AG04449 (cell line): Measurements from ENCODE around the gene SULT4A1.

Experiments used
- CTCF ChIA-PET: fragments of 350-600 bp; formaldehyde crosslinking; extraction: SDS; loops from one replicate; lab custom pipeline; 2021; ENCODE audit warnings: antibody characterized with exemption; lab: Yijun Ruan, JAX
- POLR2A ChIA-PET: fragments of 400-600, 350-600 bp; formaldehyde crosslinking; extraction: SDS; loops from one replicate; lab custom pipeline; 2020; ENCODE audit warnings: antibody characterized with exemption, inconsistent platforms; lab: Yijun Ruan, JAX
- DNase-seq: peaks from one replicate; pipeline ENCODE4 v3.0.0-alpha.2; 2010; ENCODE audit warnings: low read depth, low spot score
- H3K4me3 ChIP-seq: 2 replicates; pipeline ENCODE4 v1.5.1; 2011; ENCODE audit warnings: low read depth, mild to moderate bottlenecking, control low read depth, low read length
- TF ChIP-seq, protein P1 (sequence below): IDR thresholded peaks from one replicate; pipeline ENCODE4 v1.5.1; 2011; ENCODE audit warnings: mild to moderate bottlenecking, moderate library complexity, low read length, control low read depth, inconsistent platforms; ENCODE audit not compliant: insufficient read depth; ENCODE audit errors: missing control alignments

SULT4A1 gene

DNA sequence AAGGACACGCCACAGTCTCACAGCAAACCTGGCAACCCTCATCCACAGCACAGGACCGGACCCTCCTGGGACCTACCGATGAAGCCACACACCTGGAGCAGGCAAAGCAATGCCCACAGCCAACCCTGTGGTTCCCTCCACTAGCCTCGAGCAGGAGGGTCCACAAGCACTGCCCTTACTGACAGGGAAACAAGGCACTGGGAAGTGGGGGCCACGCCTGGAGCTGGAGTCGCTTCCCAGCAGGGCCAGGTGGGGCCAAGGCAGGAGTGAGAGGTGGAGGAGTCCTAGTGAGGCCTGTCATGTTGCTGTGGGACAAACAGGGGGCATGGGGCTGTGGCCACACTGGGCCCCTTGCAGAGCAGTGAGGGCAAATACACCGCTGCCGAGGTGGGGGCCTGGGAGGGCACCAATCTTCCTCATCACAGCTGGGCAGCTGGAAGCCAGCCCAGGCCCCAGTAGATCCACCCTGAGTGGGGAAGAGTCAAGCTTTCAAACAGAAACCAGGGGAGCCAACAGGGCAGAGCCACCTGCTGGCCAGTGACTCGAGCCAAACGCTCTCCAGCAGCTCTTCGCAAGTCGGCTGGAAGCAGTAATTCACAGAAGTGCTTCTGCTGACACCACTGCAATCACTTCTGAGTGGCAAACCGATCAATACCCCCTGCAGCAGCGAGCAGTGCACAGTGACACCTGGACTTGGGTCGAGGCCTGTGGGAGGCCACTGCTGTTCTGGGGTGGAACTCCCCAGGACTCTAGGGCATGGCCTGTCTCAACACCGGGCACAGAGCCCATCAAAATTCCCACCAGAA is 13.7 kb downstream of the SULT4A1 start:
- no peak overlapping the region for H3K4me3 ChIP-seq
- ChIA-PET CTCF (interaction anchor here (1.0 to 1.1 kb wide), 2 partner anchors 19 to 462 kb away, joined by 3 to 5 read pairs; no protein-coding TSS in a partner anchor), POLR2A (no interaction called here)
- TF ChIP-seq, protein P1, sequence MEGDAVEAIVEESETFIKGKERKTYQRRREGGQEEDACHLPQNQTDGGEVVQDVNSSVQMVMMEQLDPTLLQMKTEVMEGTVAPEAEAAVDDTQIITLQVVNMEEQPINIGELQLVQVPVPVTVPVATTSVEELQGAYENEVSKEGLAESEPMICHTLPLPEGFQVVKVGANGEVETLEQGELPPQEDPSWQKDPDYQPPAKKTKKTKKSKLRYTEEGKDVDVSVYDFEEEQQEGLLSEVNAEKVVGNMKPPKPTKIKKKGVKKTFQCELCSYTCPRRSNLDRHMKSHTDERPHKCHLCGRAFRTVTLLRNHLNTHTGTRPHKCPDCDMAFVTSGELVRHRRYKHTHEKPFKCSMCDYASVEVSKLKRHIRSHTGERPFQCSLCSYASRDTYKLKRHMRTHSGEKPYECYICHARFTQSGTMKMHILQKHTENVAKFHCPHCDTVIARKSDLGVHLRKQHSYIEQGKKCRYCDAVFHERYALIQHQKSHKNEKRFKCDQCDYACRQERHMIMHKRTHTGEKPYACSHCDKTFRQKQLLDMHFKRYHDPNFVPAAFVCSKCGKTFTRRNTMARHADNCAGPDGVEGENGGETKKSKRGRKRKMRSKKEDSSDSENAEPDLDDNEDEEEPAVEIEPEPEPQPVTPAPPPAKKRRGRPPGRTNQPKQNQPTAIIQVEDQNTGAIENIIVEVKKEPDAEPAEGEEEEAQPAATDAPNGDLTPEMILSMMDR = peak; percentile 64
- DNase-seq = no peak

DNA sequence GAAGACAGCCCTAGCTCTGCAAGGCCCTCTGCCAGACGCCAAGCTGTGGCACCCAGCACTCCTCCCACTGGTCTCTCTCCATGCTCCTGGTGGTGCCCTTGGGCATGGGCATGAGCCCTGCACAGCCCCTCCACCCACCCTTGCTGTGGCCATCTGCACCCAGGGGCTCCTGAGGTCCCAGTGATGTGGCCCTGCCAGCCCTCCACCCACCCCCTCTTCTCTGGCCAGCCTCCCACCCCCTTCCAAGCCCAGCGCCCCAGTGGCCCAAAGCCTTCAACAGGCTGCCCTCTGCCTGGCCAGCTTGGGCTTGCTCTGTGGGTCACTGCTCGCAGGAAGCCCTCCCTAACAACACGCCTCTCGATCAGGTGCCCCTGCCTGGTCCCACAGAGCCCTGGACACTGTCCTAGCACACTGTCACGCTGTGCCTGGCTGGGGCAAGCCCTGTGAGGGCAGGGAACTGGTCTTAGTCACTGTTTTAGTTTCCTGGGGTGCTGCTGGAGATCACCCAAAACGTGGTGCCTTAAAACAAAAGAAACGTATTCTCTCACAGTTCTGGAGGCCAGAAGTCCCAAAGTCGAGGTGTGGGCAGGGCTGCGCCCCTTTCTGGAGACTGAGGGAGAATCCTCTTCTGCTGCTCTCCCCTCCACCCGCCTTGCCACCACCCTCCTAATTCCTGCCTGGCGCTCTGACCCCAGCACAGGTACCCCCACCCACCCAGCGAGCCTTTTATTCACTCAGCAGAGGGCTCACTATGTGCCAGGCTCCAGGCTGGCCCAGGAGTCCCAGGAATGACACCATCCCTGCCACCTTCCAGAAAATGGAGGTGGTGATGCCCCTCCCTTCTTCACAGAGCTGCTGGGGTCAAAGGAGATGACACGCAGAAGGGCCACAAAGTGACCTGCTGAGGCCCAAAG is 14.7 kb downstream of the SULT4A1 start:
- ChIA-PET CTCF (interaction anchor here (1.0 kb wide), 2 partner anchors 10 to 461 kb away, joined by 3 to 4 read pairs; no protein-coding TSS in a partner anchor), POLR2A (no interaction called here)
- TF ChIP-seq, protein P1 = no peak
- no peak for DNase-seq
- no peak overlapping the region for H3K4me3 ChIP-seq

DNA sequence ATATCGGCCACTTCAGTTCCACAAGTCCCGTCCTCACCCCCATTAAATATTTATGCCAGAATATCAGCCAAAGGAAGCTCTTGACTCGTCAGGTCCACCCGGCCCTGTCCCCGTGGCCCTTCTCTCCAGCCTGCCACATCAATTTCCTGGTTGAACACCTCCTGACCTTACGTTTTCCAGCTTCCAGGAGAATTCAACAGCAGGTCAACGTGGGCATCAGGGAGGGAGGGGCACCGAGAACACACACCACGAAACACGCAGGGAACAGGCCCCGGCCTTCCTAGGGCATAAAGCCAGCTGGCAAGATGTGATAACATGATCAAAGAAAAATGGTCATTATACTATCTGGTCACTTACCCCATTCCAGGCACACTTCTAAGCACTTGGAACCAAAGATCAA is 15.3 kb downstream of the SULT4A1 start:
- CTCF ChIA-PET = interaction anchor here (1.0 kb wide), 1 partner anchor 9 kb away, joined by 4 read pairs; no protein-coding TSS in a partner anchor
- POLR2A ChIA-PET = no interaction called here
- TF ChIP-seq, protein P1 = no peak

DNA sequence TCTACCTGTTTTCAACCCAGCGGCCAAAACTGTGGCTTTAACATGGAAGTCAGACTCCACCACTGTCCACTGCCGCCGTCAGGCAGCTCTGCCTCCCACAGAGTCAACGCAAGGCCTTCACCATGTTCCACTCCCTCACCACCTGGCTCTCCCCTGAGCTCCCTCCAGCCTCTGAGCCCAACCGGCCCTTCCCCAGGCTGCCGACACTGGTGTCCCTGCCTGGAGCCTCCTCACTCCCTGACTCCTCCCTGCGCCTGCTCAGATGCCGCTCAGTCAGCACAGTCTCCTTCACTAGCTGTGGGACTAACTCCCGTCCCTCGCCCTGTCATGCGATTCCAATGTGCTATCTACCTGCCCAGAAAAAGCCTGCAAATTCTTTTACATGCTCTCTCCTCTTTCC is 16.3 kb downstream of the SULT4A1 start:
- DNase-seq = no peak
- TF ChIP-seq, protein P1 = no peak
- H3K4me3 ChIP-seq = no peak overlapping the region
- CTCF ChIA-PET = interaction anchor here (1.5 kb wide), 1 partner anchor 39 kb away, joined by 4 read pairs; no protein-coding TSS in a partner anchor
- POLR2A ChIA-PET = no interaction called here

More for the DNA sequence above, 15.3 kb downstream of the SULT4A1 start:
- DNase-seq = no peak
- no peak overlapping the region for H3K4me3 ChIP-seq

DNA sequence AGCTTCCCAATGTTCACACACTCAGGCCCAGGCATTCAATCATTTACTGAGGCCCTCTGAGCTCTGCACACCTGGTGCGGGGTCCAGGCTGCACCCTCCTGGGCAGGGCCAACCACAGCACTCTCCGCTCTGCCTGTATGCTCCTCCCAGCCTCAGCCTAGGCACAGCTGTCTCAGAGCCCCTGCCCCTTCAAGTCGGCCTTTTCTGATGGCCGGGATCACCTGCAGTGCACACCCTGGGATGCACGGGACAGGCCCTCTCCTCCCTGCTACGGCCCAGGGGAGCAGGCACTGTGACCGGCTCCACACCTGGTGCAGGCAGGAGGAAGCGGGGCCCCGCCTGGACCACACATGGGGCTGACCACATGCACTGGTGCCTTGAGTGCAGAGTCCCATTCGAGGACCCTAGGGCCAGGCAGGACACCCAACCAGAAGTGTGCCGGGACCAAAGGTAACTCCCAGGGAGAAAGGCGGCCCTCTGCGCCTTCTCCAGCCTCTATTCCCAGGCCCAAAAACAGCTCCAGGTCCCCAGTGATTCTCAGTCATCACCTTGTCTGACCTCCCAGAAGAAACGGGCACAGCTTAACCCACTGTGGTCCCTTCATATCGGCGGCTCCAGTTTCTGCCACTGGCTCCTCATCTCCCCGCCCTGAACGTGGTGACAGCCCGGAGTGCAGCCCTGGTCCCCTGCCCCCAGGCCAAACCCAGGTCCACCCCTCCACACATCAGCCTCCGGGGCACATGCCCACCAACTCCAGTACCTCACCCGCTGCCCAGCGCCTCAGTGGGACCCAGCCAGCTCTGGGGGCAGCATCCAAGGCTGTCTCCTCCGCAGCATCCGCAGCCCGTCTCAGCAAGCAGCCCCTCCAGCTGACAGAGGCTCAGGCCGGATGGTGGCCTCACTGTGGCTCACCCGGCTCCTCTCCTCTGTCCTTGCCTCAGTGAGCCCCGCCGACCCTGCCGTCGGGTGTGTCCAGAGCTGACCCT is 17.5 kb downstream of the SULT4A1 start:
- no peak for DNase-seq
- TF ChIP-seq, protein P1 = no peak
- ChIA-PET POLR2A (interaction anchor here (0.7 kb wide), 1 partner anchor 15 kb away, joined by 5 read pairs; no protein-coding TSS in a partner anchor), CTCF (interaction anchor here (1.5 kb wide), 1 partner anchor 40 kb away, joined by 4 read pairs; no protein-coding TSS in a partner anchor)
- no peak overlapping the region for H3K4me3 ChIP-seq
